ENCODE results near the gene KLHDC8B.

The KLHDC8B gene

GRCh38 chr3:49171119-49171774 lies at the start of gene KLHDC8B:
Gene KLHDC8B, plus strand, starts transcription at chr3:49171598. Its CDS starts 1,172 bp downstream, at chr3:49172770.
- no peak for DNase-seq

- no peak for DNase-seq
Measured at GRCh38 chr3:49122022-49122421, 49.4 kb upstream of the KLHDC8B start.

- DNase-seq, result no peak
Measured at GRCh38 chr3:49122451-49122850, 48.9 kb upstream of the KLHDC8B start.

GRCh38 chr3:49122886-49123545 lies 48.4 kb upstream of the KLHDC8B start:
- DNase-seq, result no peak

GRCh38 chr3:49123687-49124086 lies 47.7 kb upstream of the KLHDC8B start:
- no peak for DNase-seq

GRCh38 chr3:49124203-49124602 lies 47.2 kb upstream of the KLHDC8B start:
- DNase-seq, result no peak

- no peak for DNase-seq
Measured at GRCh38 chr3:49124991-49125670, 46.3 kb upstream of the KLHDC8B start.

- no peak for DNase-seq
Measured at GRCh38 chr3:49131040-49131439, 40.4 kb upstream of the KLHDC8B start.

- no peak for DNase-seq
Measured at GRCh38 chr3:49131576-49131975, 39.8 kb upstream of the KLHDC8B start.

- DNase-seq, result no peak
Measured at GRCh38 chr3:49132073-49132436, 39.3 kb upstream of the KLHDC8B start.

GRCh38 chr3:49132437-49133225 lies 38.8 kb upstream of the KLHDC8B start, which contains the start of gene LAMB2:
Gene LAMB2, minus strand, starts transcription at chr3:49133050. Its CDS starts 183 bp downstream, at chr3:49132867.
- no peak for DNase-seq

GRCh38 chr3:49133226-49133951 lies 38.0 kb upstream of the KLHDC8B start:
- DNase-seq, result no peak

GRCh38 chr3:49134471-49135265 lies 36.7 kb upstream of the KLHDC8B start:
- no peak for DNase-seq

GRCh38 chr3:49135499-49135898 lies 35.9 kb upstream of the KLHDC8B start:
- no peak for DNase-seq

GRCh38 chr3:49140080-49140479 lies 31.3 kb upstream of the KLHDC8B start:
- DNase-seq, result no peak

- DNase-seq, result no peak
Measured at GRCh38 chr3:49148159-49148558, 23.2 kb upstream of the KLHDC8B start.

GRCh38 chr3:49151610-49152009 lies 19.8 kb upstream of the KLHDC8B start:
- no peak for DNase-seq

GRCh38 chr3:49153349-49153912 lies 18.0 kb upstream of the KLHDC8B start:
- DNase-seq, result no peak

- DNase-seq, result no peak
Measured at GRCh38 chr3:49157289-49157688, 14.1 kb upstream of the KLHDC8B start.

GRCh38 chr3:49158103-49158709 lies 13.2 kb upstream of the KLHDC8B start:
- DNase-seq, result no peak

GRCh38 chr3:49158792-49159191 lies 12.6 kb upstream of the KLHDC8B start:
- DNase-seq, result no peak

All from cortex of kidney (tissue), 1 donor.